Pancreas (tissue), 10 donors: ENCODE results near the gene MED14. TPM values are rescaled to one million over a fixed set of nuclear protein-coding genes. Genes with fewer than 3 reads are reported as not detected.
A peak's percentile ranks its signal among the peaks of the same experiment; 100 is the strongest.

Source experiments
- ATAC-seq, 4 donors: fragments of 200-7000 bp; cut with Tn5 transposase; one replicate each; pipeline versions ENCODE4 v1.8.0 to v1.9.1; 2020; ENCODE audit warnings: mild to moderate bottlenecking in 4 of 4, moderate library complexity in 4 of 4
- DNase-seq, 6 donors: peaks; one replicate each; pipeline ENCODE4 v3.0.0-alpha.2; 2020
- FAIRE-seq: peaks from 2 replicates; lab custom pipeline; 2012; peaks lifted over from hg19 to GRCh38; lab: Jason Lieb, UNC
- H3K27ac ChIP-seq, 4 donors: fragments of 200-600 bp; sonication (generic); 1 replicate in 3 of 4; 2 replicates in 1 of 4; pipeline versions ENCODE4 v1.5.0 to v1.8.0; 2020
- H3K27me3 ChIP-seq, 4 donors: fragments of 200-600 bp; one replicate each; pipeline ENCODE4 v1.8.0; 2021
- H3K36me3 ChIP-seq, 3 donors: fragments of 200-600 bp; sonication (generic) in 1 of 3; one replicate each; pipeline versions ENCODE4 v1.5.0 to v1.8.0; 2020 to 2021
- H3K4me1 ChIP-seq, 3 donors: fragments of 200-600 bp; one replicate each; pipeline ENCODE4 v1.8.0; 2021
- H3K4me3 ChIP-seq, 4 donors: fragments of 200-600 bp; sonication (generic) in 2 of 4; one replicate each; pipeline versions ENCODE4 v1.5.0 to v1.8.0; 2020 to 2021
- H3K9me3 ChIP-seq, 4 donors: fragments of 200-600 bp; one replicate each; pipeline ENCODE4 v1.8.0; 2021
- WGBS, 2 donors: extraction: QIAGEN DNeasy Blood & Tissue Kit; methylation state at CpG; one replicate each; pipeline ENCODE4 v1.1.7; 2013; 5-methylcytosine and 5-hydroxymethylcytosine counted together
- intact Hi-C, 3 donors: fragments of 100-400 bp; cut with DNase I; formaldehyde crosslinking; loops; one replicate each; pipeline versions ENCODE4 v1.11.1 to v1.14.2; 2022
- polyA plus RNA-seq, 2 donors: library from polyadenylated mRNA; stranded (reverse); fragments of 200-250 nt; gene quantifications; one replicate each; pipeline ENCODE4 v1.2.3, GENCODE V29; 2013
- total RNA-seq, 6 donors: library from RNA; stranded (reverse); fragmentation: NEBNext Ultra II Directional in 4 of 6; extraction: Animal tissue kit (Norgen Biotek cat#: 25700) in 4 of 6; gene quantifications; one replicate each; pipeline versions ENCODE4 v1.2.1 to v1.2.4, GENCODE V29; 2021 to 2023
- TF ChIP-seq, protein P1 (sequence below), 4 donors: fragments of 200-600 bp; sonication (generic) in 3 of 4; IDR thresholded peaks; one replicate each; pipeline versions ENCODE4 v1.5.0 to v1.8.0; 2021; ENCODE audit warnings: antibody characterized with exemption in 4 of 4
- donor health status: healthy with polysubstance abuse.
- donor health status: DM: no; HTN: no; CAD: no; lungs with moderate emphysema.
- donor health status: DM: no; HTN: no; CAD: no.
- donor health status: control.
- donor health status: control.
- donor health status: Bipolar disorder and iron deficiency.
- donor health status: DM: yes; HTN: yes; CAD: no.
- donor health status: DM: no; HTN: no; CAD: no.
- donor health status: DM: no; HTN: no; CAD: no.
- donor health status: DM: yes; HTN: yes; CAD: no.

Gene MED14
- total and polyA plus RNA-seq, 8 donors: 7.6 to 27.9 (median 16.3) TPM

DNA sequence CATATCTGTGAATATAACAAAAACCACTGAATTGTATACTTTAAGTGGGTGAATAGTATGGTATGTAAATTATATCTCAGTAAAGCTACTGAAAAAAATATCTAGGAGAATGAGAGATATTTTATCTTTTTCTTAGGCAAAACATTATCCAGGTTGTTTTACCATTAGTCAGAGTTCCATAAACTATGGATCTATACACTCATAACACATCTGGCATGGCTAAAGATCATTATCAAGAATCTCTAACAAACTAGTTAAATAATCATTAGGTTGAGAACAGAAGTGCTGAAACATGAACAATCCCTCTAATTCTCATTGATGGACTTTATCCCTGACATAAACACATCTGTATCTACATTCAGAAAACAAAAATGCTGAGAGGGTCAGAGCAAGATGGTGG is 15.6 kb downstream of the MED14 start:
- FAIRE-seq (peak; percentile 63), DNase-seq (no peak), ATAC-seq (no peak)
- no peaks in the 10 kb centered on the region for H3K36me3 ChIP-seq
- no peaks in the 10 kb centered on the region for H3K9me3 ChIP-seq
- intact Hi-C loops: no loop called here
- H3K4me3 ChIP-seq: no peak overlapping the region
- peaks cover 0 to 3% (median 0%) of the 10 kb centered on the region in 4 donors for H3K27me3 ChIP-seq
- H3K27ac ChIP-seq: no peak overlapping the region
- TF ChIP-seq, protein P1, sequence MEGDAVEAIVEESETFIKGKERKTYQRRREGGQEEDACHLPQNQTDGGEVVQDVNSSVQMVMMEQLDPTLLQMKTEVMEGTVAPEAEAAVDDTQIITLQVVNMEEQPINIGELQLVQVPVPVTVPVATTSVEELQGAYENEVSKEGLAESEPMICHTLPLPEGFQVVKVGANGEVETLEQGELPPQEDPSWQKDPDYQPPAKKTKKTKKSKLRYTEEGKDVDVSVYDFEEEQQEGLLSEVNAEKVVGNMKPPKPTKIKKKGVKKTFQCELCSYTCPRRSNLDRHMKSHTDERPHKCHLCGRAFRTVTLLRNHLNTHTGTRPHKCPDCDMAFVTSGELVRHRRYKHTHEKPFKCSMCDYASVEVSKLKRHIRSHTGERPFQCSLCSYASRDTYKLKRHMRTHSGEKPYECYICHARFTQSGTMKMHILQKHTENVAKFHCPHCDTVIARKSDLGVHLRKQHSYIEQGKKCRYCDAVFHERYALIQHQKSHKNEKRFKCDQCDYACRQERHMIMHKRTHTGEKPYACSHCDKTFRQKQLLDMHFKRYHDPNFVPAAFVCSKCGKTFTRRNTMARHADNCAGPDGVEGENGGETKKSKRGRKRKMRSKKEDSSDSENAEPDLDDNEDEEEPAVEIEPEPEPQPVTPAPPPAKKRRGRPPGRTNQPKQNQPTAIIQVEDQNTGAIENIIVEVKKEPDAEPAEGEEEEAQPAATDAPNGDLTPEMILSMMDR (IDR thresholded peaks at IDR 0.05): no peak
- H3K4me1 ChIP-seq: no peaks in the 10 kb centered on the region

DNA sequence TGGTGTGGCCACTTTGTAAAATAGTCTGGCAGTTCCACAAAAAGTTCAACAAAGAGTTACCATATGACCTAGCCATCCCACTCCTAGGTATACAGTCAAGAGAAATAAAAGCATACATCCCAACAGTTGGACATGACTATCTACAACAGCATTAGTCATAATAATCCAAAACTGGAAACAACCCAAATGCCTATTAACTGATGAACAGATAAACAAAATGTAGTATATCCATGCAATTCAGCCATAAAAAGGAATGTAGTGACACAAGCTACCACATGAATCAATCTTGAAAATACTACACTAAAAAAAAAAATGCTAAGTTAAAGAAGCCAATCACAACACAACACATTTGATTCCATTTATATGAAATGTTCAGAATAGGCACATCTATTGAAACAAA is 16.1 kb downstream of the MED14 start:
- intact Hi-C loops: no loop called here
- no peak overlapping the region for H3K27ac ChIP-seq
- peaks cover 0 to 7% (median 0%) of the 10 kb centered on the region in 4 donors for H3K27me3 ChIP-seq
- no peak for ATAC-seq
- no peak for DNase-seq
- no peaks in the 10 kb centered on the region for H3K9me3 ChIP-seq
- H3K4me3 ChIP-seq: no peak overlapping the region
- TF ChIP-seq, protein P1 (IDR thresholded peaks at IDR 0.05): no peak
- no peaks in the 10 kb centered on the region for H3K36me3 ChIP-seq
- peak; percentile 68 for FAIRE-seq
- no peaks in the 10 kb centered on the region for H3K4me1 ChIP-seq

DNA sequence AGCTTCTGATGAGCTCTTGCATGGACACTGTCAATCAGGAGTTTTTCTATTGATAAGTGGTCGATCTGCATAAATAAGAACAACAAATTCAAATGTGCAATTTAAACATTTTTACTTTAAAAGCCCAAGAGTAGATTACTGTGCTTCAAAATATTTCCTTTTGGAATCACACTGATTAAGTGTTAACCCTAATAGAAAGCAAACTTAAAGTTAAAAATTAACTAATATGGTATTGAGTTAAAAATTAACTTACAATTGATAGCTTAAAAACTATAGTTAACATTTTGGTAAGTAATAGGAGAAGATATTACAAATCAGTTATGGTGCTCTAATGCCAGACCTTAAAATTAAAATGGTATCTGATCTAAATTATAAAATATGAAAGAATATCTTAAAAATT is 25.9 kb downstream of the MED14 start:
- H3K27me3 ChIP-seq: peaks cover 0 to 7% (median 0%) of the 10 kb centered on the region in 4 donors
- TF ChIP-seq, protein P1 (IDR thresholded peaks at IDR 0.05): no peak
- H3K4me3 ChIP-seq: no peak overlapping the region
- H3K4me1 ChIP-seq: peaks cover 0 to 7% (median 6%) of the 10 kb centered on the region in 3 donors
- DNase-seq (no peak), ATAC-seq (peak in 3 of 4 donors; percentile 32 to 58 (median 57)), FAIRE-seq (peak; percentile 98)
- H3K36me3 ChIP-seq: no peaks in the 10 kb centered on the region
- intact Hi-C loops: no loop called here
- WGBS, 2 donors: 17 to 30% methylated on average over 1 of the region's 1 CpG
- H3K9me3 ChIP-seq: no peaks in the 10 kb centered on the region
- H3K27ac ChIP-seq: no peak overlapping the region

DNA sequence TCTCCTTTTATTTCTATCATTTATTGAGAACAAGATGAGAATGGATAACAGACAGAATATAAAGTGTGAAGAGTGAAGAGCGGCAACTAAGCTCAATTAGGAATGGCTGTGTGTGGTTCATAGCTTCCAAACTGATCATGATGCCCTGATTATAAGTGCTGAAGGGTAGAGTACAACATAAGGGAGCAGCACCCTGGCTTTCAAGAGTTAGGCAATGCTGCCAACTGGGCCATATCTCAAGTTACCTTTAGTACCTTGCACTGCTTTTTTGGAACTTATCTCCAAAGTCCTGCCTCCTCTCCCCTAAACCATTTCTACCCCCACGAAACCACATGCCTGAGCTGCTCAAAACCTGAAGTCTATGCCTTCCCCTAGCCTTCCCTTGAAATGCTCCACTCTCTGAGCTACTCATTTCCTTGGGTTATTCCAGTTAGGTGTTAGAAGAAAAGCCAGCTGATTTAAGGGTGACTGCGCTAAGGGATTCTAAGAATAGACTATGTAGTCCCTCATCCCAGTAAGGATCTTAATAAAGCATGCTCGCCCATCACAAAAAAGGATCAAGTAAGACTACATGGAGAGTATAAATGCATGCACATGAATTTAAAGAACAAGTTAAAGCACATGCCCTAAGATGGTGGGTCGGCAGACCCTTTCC is 29.6 kb downstream of the MED14 start:
- Histone ChIP-seq H3K36me3 (no peaks in the 10 kb centered on the region), H3K4me1 (peaks cover 0 to 7% (median 6%) of the 10 kb centered on the region in 3 donors), H3K9me3 (no peaks in the 10 kb centered on the region), H3K4me3 (no peak overlapping the region), H3K27ac (no peak overlapping the region), H3K27me3 (peaks cover 0 to 11% (median 0%) of the 10 kb centered on the region in 4 donors)
- 96 to 98% methylated on average over 5 of the region's 5 CpGs for WGBS, 2 donors
- no peak for DNase-seq
- no peak for FAIRE-seq
- intact Hi-C loops: no loop called here
- no peak for ATAC-seq
- TF ChIP-seq, protein P1 (IDR thresholded peaks at IDR 0.05): no peak

DNA sequence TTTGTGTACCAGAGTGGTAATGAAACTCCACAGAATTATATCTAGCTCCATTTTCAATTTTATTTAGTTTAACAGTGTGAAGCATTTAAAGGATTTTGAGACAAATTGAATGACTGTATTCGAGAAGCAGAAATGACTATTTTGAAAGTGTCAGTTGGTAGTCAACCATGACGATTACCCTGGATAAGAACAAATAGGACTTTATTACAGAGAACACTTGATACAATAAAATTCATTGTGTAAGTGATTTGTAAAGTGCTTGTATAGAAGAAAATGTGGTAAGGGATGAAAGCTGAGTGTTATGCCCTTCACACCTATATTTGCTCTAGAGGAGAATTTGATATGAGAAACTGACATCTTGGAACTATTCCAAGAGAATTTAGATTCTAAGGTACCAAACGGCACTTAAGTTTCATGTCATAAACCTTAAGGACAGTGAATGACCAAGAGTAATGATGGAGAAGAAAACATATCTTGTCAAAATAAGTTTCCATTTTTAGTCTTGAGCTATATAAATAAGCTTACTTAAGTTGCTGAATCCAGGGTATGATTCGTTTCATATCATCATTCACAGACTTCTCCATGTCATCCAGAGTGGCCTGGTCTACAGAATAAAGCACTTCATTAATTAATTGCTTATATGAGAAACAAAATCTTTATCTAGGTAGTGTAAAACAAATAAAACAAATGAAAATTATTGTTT is 34.6 kb downstream of the MED14 start:
- Histone ChIP-seq H3K4me3 (no peak overlapping the region), H3K9me3 (no peaks in the 10 kb centered on the region), H3K27ac (no peak overlapping the region), H3K4me1 (no peaks in the 10 kb centered on the region), H3K36me3 (no peaks in the 10 kb centered on the region), H3K27me3 (peaks cover 0 to 20% (median 0%) of the 10 kb centered on the region in 4 donors)
- DNase-seq (no peak), FAIRE-seq (peak; percentile 56), ATAC-seq (no peak)
- TF ChIP-seq, protein P1 (IDR thresholded peaks at IDR 0.05): no peak
- 66 to 70% methylated on average over 4 of the region's 4 CpGs for WGBS, 2 donors
- intact Hi-C loops: no loop called here
